Measurements from ENCODE around the gene TSPAN11.

- TF ChIP-seq CTCF (IDR thresholded peaks at IDR 0.05; ENCODE audit: low read length) (no peak), EZH2 (IDR thresholded peaks at IDR 0.05; ENCODE audit: borderline replicate concordance, low read length) (no peak)
Observed at GRCh38 chr12:30999723-31000122, 73.2 kb downstream of the TSPAN11 start.

Data from OCI-LY1 (cell line).